ENCODE measurements around the gene LIG4.

The LIG4 gene

DNA sequence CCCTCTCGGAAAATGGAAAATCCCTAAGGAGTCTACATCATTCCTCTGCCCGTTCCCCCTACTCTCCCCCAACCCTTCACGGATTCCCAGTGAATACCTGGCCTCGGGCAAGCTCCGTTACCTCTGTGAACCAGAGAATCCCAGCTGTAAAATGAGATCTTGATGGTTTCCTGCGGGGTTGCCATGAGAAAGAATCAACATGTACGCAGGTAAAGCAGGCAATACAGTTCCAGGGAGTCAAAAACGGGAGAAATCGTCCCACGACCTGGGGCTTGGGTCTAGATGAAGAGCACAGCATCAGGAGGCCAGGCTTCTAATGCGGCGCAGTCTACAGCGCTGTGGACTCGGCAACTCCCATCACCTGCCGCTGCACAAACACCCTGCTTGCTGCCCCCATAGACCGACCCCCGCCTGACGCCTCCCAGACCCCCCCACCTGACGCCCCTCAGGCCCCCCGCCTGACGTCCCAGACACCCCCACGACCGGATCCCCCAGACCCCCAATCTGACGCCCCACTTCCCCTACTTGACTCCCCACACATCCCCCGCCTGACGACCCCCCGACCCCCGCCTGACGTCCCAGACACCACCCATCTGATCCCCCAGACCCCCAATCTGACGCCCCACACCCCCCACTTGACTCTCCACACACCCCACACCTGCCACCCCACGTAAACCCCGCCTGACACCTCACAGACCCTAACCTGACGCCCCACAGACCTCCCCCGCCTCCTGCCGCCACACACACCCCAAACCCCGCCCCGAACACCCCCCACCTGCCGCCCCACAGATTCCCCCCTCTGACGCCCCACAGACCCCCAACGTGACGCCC lies 680 bp downstream of the LIG4 start:
- no peak for TF ChIP-seq EZH2 (IDR thresholded peaks at IDR 0.05; ENCODE audit: borderline replicate concordance, low read depth, low read length, severe bottlenecking)
- TF ChIP-seq, protein P1, sequence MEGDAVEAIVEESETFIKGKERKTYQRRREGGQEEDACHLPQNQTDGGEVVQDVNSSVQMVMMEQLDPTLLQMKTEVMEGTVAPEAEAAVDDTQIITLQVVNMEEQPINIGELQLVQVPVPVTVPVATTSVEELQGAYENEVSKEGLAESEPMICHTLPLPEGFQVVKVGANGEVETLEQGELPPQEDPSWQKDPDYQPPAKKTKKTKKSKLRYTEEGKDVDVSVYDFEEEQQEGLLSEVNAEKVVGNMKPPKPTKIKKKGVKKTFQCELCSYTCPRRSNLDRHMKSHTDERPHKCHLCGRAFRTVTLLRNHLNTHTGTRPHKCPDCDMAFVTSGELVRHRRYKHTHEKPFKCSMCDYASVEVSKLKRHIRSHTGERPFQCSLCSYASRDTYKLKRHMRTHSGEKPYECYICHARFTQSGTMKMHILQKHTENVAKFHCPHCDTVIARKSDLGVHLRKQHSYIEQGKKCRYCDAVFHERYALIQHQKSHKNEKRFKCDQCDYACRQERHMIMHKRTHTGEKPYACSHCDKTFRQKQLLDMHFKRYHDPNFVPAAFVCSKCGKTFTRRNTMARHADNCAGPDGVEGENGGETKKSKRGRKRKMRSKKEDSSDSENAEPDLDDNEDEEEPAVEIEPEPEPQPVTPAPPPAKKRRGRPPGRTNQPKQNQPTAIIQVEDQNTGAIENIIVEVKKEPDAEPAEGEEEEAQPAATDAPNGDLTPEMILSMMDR (IDR thresholded peaks at IDR 0.05; ENCODE audit: borderline replicate concordance, extremely low read depth, low read length, poor library complexity, severe bottlenecking), result no peak
- ATAC-seq (ENCODE audit: insufficient read depth, low read depth), result no peak
- peaks cover 7% of the 10 kb centered on the region; the same call in 1 of the 2 replicates for H4K20me1 ChIP-seq (ENCODE audit: insufficient read depth, low read length)
- H3K9ac ChIP-seq (ENCODE audit: low read depth, low read length), result peak overlapping the region; percentile 42
- peak overlapping the region; percentile 74 for H3K4me2 ChIP-seq (ENCODE audit: insufficient read depth, low read length)
- H3K36me3 ChIP-seq (ENCODE audit: insufficient read depth, low read length), result peaks cover 15% of the 10 kb centered on the region
- H3K9me3 ChIP-seq (ENCODE audit: insufficient read depth, low read length, severe bottlenecking), result no peaks in the 10 kb centered on the region
- H3K4me3 ChIP-seq (ENCODE audit: low read depth in 1 of 2, low read length in 2 of 2), result peak overlapping the region in 1 of 2 experiments; percentile 60; a peak in 3 of 4 replicates
- DNase-seq, result peak; percentile 20
- H3K27ac ChIP-seq (ENCODE audit: low read length), result peak overlapping the region; percentile 79
- no peaks in the 10 kb centered on the region for H3K27me3 ChIP-seq (ENCODE audit: insufficient read depth, low read length, poor library complexity)
- peaks cover 57% of the 10 kb centered on the region for H3K4me1 ChIP-seq (ENCODE audit: insufficient read depth, low read length)
- peak overlapping the region; percentile 59 for H2AFZ ChIP-seq (ENCODE audit: low read depth, low read length)
- H3K79me2 ChIP-seq (ENCODE audit: insufficient read depth, low read length), result peaks cover 44% of the 10 kb centered on the region

DNA sequence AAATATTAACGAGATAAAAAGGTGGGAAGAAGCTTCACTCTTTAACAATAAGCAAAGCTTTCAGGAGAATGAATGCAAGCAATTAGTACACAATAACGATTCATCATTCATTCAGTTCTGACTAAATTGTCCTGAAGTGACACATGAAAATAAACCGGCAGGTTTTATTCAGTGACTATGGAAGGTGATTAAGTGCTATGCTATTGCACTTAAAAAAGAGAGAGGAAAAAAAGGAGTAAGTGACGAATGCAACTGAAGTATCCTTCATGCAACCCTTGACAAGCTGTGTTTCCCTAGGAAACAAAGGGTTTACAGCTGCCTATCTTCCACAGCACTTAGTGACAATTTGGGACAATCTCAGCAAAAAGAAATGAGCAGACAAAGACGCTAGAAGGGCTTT lies 1.4 kb downstream of the LIG4 start:
- TF ChIP-seq EZH2 (IDR thresholded peaks at IDR 0.05; ENCODE audit: borderline replicate concordance, low read depth, low read length, severe bottlenecking), result no peak
- TF ChIP-seq, protein P1 (IDR thresholded peaks at IDR 0.05; ENCODE audit: borderline replicate concordance, extremely low read depth, low read length, poor library complexity, severe bottlenecking), result no peak
- Histone ChIP-seq H3K4me1 (ENCODE audit: insufficient read depth, low read length) (peaks cover 50% of the 10 kb centered on the region), H4K20me1 (ENCODE audit: insufficient read depth, low read length) (peaks cover under 1% of the 10 kb centered on the region; the same call in 1 of the 2 replicates), H3K4me2 (ENCODE audit: insufficient read depth, low read length) (peak overlapping the region; percentile 74), H3K27me3 (ENCODE audit: insufficient read depth, low read length, poor library complexity) (no peaks in the 10 kb centered on the region), H3K79me2 (ENCODE audit: insufficient read depth, low read length) (peaks cover 37% of the 10 kb centered on the region), H3K9ac (ENCODE audit: low read depth, low read length) (peak overlapping the region; percentile 42), H3K4me3 (ENCODE audit: low read depth in 1 of 2, low read length in 2 of 2) (peak overlapping the region in 1 of 2 experiments; percentile 60; a peak in 2 of 4 replicates), H3K9me3 (ENCODE audit: insufficient read depth, low read length, severe bottlenecking) (no peaks in the 10 kb centered on the region), H2AFZ (ENCODE audit: low read depth, low read length) (peak overlapping the region; percentile 59), H3K27ac (ENCODE audit: low read length) (peak overlapping the region; percentile 79), H3K36me3 (ENCODE audit: insufficient read depth, low read length) (peaks cover 20% of the 10 kb centered on the region)
- ATAC-seq (ENCODE audit: insufficient read depth, low read depth) (no peak), DNase-seq (no peak)

DNA sequence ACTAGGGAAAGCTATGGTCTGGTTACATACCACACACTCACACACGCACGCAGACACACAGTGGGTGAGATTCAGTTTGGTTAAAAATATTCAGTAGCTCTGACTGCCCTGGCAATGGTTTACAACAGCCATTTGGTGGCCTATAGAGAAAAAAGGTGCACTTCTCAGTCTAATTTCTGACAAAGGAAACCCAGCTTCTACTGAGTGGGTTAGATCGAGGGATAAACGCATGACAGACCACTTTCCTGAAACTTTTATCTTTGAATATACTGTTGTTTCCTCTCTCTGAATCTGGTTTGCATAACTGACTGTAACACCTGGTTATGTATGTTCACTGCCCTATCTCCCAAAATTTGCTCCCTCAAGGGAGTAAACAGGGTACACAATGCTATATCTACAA lies 2.5 kb downstream of the LIG4 start:
- peak overlapping the region; percentile 79 for H3K27ac ChIP-seq (ENCODE audit: low read length)
- ATAC-seq (ENCODE audit: insufficient read depth, low read depth), result peak; percentile 27

More for the DNA sequence above, 2.5 kb downstream of the LIG4 start:
- Histone ChIP-seq H3K4me2 (ENCODE audit: insufficient read depth, low read length) (peak overlapping the region; percentile 53), H3K9ac (ENCODE audit: low read depth, low read length) (peak overlapping the region; percentile 33), H3K9me3 (ENCODE audit: insufficient read depth, low read length, severe bottlenecking) (no peaks in the 10 kb centered on the region), H3K4me3 (ENCODE audit: low read depth in 1 of 2, low read length in 2 of 2) (peak overlapping the region in 1 of 2 experiments; percentile 13; a peak in 1 of 4 replicates), H3K4me1 (ENCODE audit: insufficient read depth, low read length) (peaks cover 49% of the 10 kb centered on the region), H3K27me3 (ENCODE audit: insufficient read depth, low read length, poor library complexity) (no peaks in the 10 kb centered on the region), H3K36me3 (ENCODE audit: insufficient read depth, low read length) (peaks cover 20% of the 10 kb centered on the region), H3K79me2 (ENCODE audit: insufficient read depth, low read length) (peaks cover 27% of the 10 kb centered on the region), H2AFZ (ENCODE audit: low read depth, low read length) (no peak overlapping the region), H4K20me1 (ENCODE audit: insufficient read depth, low read length) (no peaks in the 10 kb centered on the region)
- no peak for TF ChIP-seq EZH2 (IDR thresholded peaks at IDR 0.05; ENCODE audit: borderline replicate concordance, low read depth, low read length, severe bottlenecking)
- TF ChIP-seq, protein P1 (IDR thresholded peaks at IDR 0.05; ENCODE audit: borderline replicate concordance, extremely low read depth, low read length, poor library complexity, severe bottlenecking), result no peak
- peak; percentile 47 for DNase-seq
